CD14-positive monocyte (primary cell): ENCODE data around the gene UPB1. TPM values are rescaled to one million over a fixed set of nuclear protein-coding genes. Genes with fewer than 3 reads are reported as not detected.

Experiments
- DNase-seq, 3 donors: peaks; one replicate each; pipeline ENCODE4 v3.0.0-alpha.2; 2011 to 2022
- H2AFZ ChIP-seq: 2 replicates; pipeline ENCODE4 v1.6.0; 2012; ENCODE audit warnings: mild to moderate bottlenecking, low read depth, low read length, inconsistent platforms; ENCODE audit not compliant: insufficient read depth, poor library complexity, severe bottlenecking
- H3K27ac ChIP-seq, 2 donors: 1 replicate in 1 of 2; 2 replicates in 1 of 2; pipeline ENCODE4 v1.5.1; 2012 to 2013; ENCODE audit warnings: low read length in 2 of 2, control low read depth in 1 of 2, inconsistent platforms in 1 of 2, low read depth in 1 of 2, mild to moderate bottlenecking in 1 of 2
- H3K27me3 ChIP-seq, 2 donors: one replicate each; pipeline versions ENCODE4 v1.6.0 to v1.6.1; 2011 to 2013; ENCODE audit warnings: low read length in 2 of 2; ENCODE audit not compliant: control insufficient read depth in 2 of 2, insufficient read depth in 2 of 2
- H3K36me3 ChIP-seq, 2 donors: replicated peaks in 1 of 2; 1 replicate in 1 of 2; 2 replicates in 1 of 2; pipeline versions ENCODE4 v1.5.1 to v1.6.1; 2012 to 2013; ENCODE audit warnings: low read length in 2 of 2, control low read depth in 1 of 2, inconsistent platforms in 1 of 2, mild to moderate bottlenecking in 1 of 2; ENCODE audit not compliant: insufficient read depth in 2 of 2, control insufficient read depth in 1 of 2
- H3K4me1 ChIP-seq, 2 donors: 1 replicate in 1 of 2; 2 replicates in 1 of 2; pipeline versions ENCODE4 v1.5.1 to v1.6.1; 2012 to 2013; ENCODE audit warnings: low read length in 2 of 2, control low read depth in 1 of 2, inconsistent platforms in 1 of 2, mild to moderate bottlenecking in 1 of 2, moderate library complexity in 1 of 2; ENCODE audit not compliant: insufficient read depth in 2 of 2, control insufficient read depth in 1 of 2
- H3K4me2 ChIP-seq: replicated peaks from 2 replicates; pipeline ENCODE3; 2012; ENCODE audit warnings: low read length, moderate library complexity, mild to moderate bottlenecking; ENCODE audit not compliant: poor library complexity, severe bottlenecking; ENCODE audit errors: extremely low read depth
- H3K4me3 ChIP-seq, 3 experiments: fragments of 200-600 bp in 1 of 3; sonication (generic) in 1 of 3; replicated peaks in 1 of 3; 1 replicate in 2 of 3; 2 replicates in 1 of 3; pipeline ENCODE4 v1.5.1; 2011 to 2013; ENCODE audit warnings: low read length in 3 of 3, mild to moderate bottlenecking in 3 of 3, control low read depth in 2 of 3, low read depth in 2 of 3, inconsistent platforms in 1 of 3, moderate library complexity in 1 of 3
- H3K79me2 ChIP-seq: 2 replicates; pipeline ENCODE4 v1.6.0; 2012; ENCODE audit warnings: mild to moderate bottlenecking, control low read depth, inconsistent platforms, low read length, moderate library complexity; ENCODE audit not compliant: insufficient read depth
- H3K9ac ChIP-seq: 2 replicates; pipeline ENCODE4 v1.6.0; 2017; ENCODE audit warnings: low read length, mild to moderate bottlenecking; ENCODE audit not compliant: insufficient read depth, poor library complexity, severe bottlenecking
- H3K9me3 ChIP-seq, 2 donors: replicated peaks in 1 of 2; 1 replicate in 1 of 2; 2 replicates in 1 of 2; pipeline versions ENCODE4 v1.5.1 to v1.6.1; 2012 to 2013; ENCODE audit warnings: low read length in 2 of 2, control low read depth in 1 of 2; ENCODE audit not compliant: control insufficient read depth in 1 of 2, insufficient read depth in 1 of 2
- H4K20me1 ChIP-seq: 2 replicates; pipeline ENCODE4 v1.6.0; 2012; ENCODE audit warnings: mild to moderate bottlenecking, low read length, control low read depth, moderate library complexity; ENCODE audit not compliant: insufficient read depth
- H3K27ac Mint-ChIP-seq, 7 donors: one replicate each; pipeline ENCODE4 v1.8.0; 2020; ENCODE audit warnings: mild to moderate bottlenecking in 7 of 7, mixed read lengths in 7 of 7, moderate library complexity in 6 of 7, inconsistent platforms in 2 of 7
- H3K27me3 Mint-ChIP-seq, 3 donors: one replicate each; pipeline ENCODE4 v1.8.0; 2021 to 2022; ENCODE audit warnings: low read depth in 3 of 3, mild to moderate bottlenecking in 3 of 3, mixed read lengths in 3 of 3, moderate library complexity in 3 of 3, inconsistent platforms in 1 of 3
- H3K36me3 Mint-ChIP-seq, 2 donors: one replicate each; pipeline ENCODE4 v1.8.0; 2020; ENCODE audit warnings: mixed read lengths in 2 of 2, inconsistent platforms in 1 of 2, mild to moderate bottlenecking in 1 of 2
- H3K4me1 Mint-ChIP-seq: one replicate; pipeline ENCODE4 v1.8.0; 2020; ENCODE audit warnings: mild to moderate bottlenecking, mixed read lengths
- H3K4me3 Mint-ChIP-seq, 2 donors: one replicate each; pipeline ENCODE4 v1.8.0; 2020; ENCODE audit warnings: mild to moderate bottlenecking in 2 of 2, mixed read lengths in 2 of 2, moderate library complexity in 1 of 2
- H3K9me3 Mint-ChIP-seq, 7 donors: one replicate each; pipeline ENCODE4 v1.8.0; 2020 to 2022; ENCODE audit warnings: mixed read lengths in 7 of 7, mild to moderate bottlenecking in 6 of 7, moderate library complexity in 6 of 7, inconsistent platforms in 2 of 7
- CTCF ChIP-seq: fragments of 200-600 bp; IDR thresholded peaks from one replicate; pipeline ENCODE4 v1.8.0; 2022; ENCODE audit warnings: antibody characterized with exemption, mild to moderate bottlenecking
- WGBS: methylation state at CpG from one replicate; pipeline ENCODE4 v1.1.5; 2013; ENCODE audit warnings: missing lambda C conversion rate; ENCODE audit not compliant: insufficient coverage; 5-methylcytosine and 5-hydroxymethylcytosine counted together
- intact Hi-C, 2 donors: fragments of 100-400 bp; cut with micrococcal nuclease; formaldehyde crosslinking; loops; one replicate each; pipeline versions ENCODE4 v1.15.0 to v1.15.1; 2023
- polyA plus RNA-seq, 3 donors: library from polyadenylated mRNA; depleted of rRNA in 1 of 3; unstranded in 2 of 3; stranded (reverse) in 1 of 3; fragments of 300-500 nt in 2 of 3; fragments of >200 nt in 1 of 3; fragmentation: Illumina TruSeq in 2 of 3; gene quantifications; 1 replicate in 2 of 3; 2 replicates in 1 of 3; pipeline ENCODE4 v1.2.3, GENCODE V29; 2012 to 2021

Gene UPB1
- polyA plus RNA-seq, 3 donors = 0.13 to 0.17 TPM; not detected in 1

DNA sequence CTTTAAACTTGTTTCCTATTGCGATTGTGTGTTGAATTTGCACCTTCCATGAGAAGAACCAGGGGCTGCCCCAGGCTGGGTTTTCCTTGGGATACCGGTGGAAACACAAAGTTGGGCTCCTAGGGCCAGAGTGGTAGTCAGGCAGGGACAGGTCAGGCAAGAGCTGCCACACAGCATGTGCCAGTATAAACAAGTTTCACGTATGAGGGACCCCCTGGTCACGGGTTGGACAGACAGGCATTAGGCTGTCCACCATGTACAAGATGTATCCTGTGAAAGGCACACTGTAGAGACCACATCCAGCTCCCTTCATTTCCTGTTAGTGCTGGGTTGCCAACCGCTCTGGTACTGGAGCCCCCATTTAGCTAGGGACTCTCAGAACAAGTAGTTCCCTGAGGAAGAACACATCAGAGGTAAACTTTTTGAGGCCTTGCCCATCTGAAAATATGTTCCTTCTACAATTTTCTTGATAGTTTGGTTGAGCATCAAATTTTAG lies 8.8 kb downstream of the UPB1 start:
- peaks cover 7 to 8% of the 10 kb centered on the region in 2 donors for H3K36me3 Mint-ChIP-seq
- peak overlapping the region; percentile 92 to 99 (median 96) for H3K27ac Mint-ChIP-seq
- Histone ChIP-seq H3K9me3 (no peaks in the 10 kb centered on the region), H3K79me2 (no peaks in the 10 kb centered on the region), H3K9ac (no peak overlapping the region), H3K36me3 (no peaks in the 10 kb centered on the region), H3K4me1 (peaks cover 61 to 67% of the 10 kb centered on the region in 2 donors), H3K4me2 (no peak overlapping the region), H3K27ac (peak overlapping the region; percentile 66 to 79), H2AFZ (no peak overlapping the region), H3K27me3 (no peaks in the 10 kb centered on the region), H4K20me1 (no peaks in the 10 kb centered on the region), H3K4me3 (peak overlapping the region in 1 of 3 experiments; percentile 13)
- H3K4me1 Mint-ChIP-seq = peaks cover 67% of the 10 kb centered on the region
- 49% methylated on average over 4 of the region's 5 CpGs for WGBS
- peaks cover 0 to 3% (median 1%) of the 10 kb centered on the region in 7 donors for H3K9me3 Mint-ChIP-seq
- peak overlapping the region in 1 of 2 donors; percentile 48 for H3K4me3 Mint-ChIP-seq
- intact Hi-C loops = loop anchor here (1.0 to 5.0 kb wide), 5 partner anchors 8 to 82 kb away; no protein-coding TSS in a partner anchor
- no peak for TF ChIP-seq CTCF
- no peak for DNase-seq
- peaks cover 3 to 5% (median 5%) of the 10 kb centered on the region in 3 donors for H3K27me3 Mint-ChIP-seq

DNA sequence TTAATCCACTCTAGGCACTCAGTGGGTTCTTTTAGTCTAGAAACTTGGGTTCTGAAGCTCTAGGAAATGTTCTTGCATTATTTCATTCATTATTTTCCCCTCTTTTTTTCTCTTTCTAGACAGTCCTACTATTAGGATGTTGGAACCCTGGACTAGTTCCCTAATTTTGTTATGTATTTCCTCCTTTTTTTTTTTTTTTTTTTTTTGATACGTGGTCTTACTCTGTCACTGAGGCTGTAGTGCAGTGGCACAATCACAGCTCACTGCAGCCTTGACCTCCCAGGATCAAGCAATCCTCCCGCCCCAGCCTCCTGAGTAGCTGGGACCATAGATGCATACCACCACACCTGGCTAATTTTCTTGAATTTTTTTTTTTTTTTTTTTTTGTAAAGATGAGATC lies 9.4 kb downstream of the UPB1 start:
- Histone ChIP-seq H3K9me3 (no peaks in the 10 kb centered on the region), H3K4me1 (peaks cover 67 to 74% of the 10 kb centered on the region in 2 donors), H3K4me3 (peak overlapping the region in 1 of 3 experiments; percentile 13), H3K36me3 (no peaks in the 10 kb centered on the region), H3K9ac (no peak overlapping the region), H3K79me2 (no peaks in the 10 kb centered on the region), H4K20me1 (no peaks in the 10 kb centered on the region), H3K27me3 (no peaks in the 10 kb centered on the region), H3K27ac (peak overlapping the region in 1 of 2 donors; percentile 79), H2AFZ (no peak overlapping the region), H3K4me2 (peak overlapping the region; percentile 20)
- Mint-ChIP-seq H3K4me3 (no peak overlapping the region), H3K27ac (peak overlapping the region; percentile 75 to 99 (median 93)), H3K4me1 (peaks cover 72% of the 10 kb centered on the region), H3K27me3 (peaks cover 3 to 5% (median 3%) of the 10 kb centered on the region in 3 donors), H3K9me3 (peaks cover 0 to 3% (median 1%) of the 10 kb centered on the region in 7 donors), H3K36me3 (peaks cover 7 to 8% of the 10 kb centered on the region in 2 donors)
- intact Hi-C loops = loop anchor here (5.0 kb wide), 2 partner anchors 37 to 82 kb away; no protein-coding TSS in a partner anchor
- TF ChIP-seq CTCF = no peak
- DNase-seq = peak in 2 of 3 donors; percentile 59 to 66
- WGBS = no CpG with 5 or more reads among the region's 2 CpGs
